ENCODE measurements around the gene C2. TPM values are rescaled to one million over a fixed set of nuclear protein-coding genes. Genes with fewer than 3 reads are reported as not detected.

The C2 gene
- total RNA-seq, 1 experiment from 2014 or later = 1.3 TPM

GRCh38 chr6:31961616-31962015 is 34.1 kb downstream of the C2 start (continued):
- TF ChIP-seq ZNF532 (CRISPR knock-in tag; IDR thresholded peaks at IDR 0.05; ENCODE audit: borderline replicate concordance) (no peak), SMAD3 (CRISPR knock-in tag; IDR thresholded peaks at IDR 0.05; ENCODE audit: borderline replicate concordance) (no peak), ZSCAN18 (CRISPR knock-in tag; IDR thresholded peaks at IDR 0.05) (no peak), ZBTB43 (CRISPR knock-in tag; IDR thresholded peaks at IDR 0.05) (no peak), USF1 (CRISPR knock-in tag; IDR thresholded peaks at IDR 0.05) (no peak), MXD4 (CRISPR knock-in tag; IDR thresholded peaks at IDR 0.05; ENCODE audit: borderline replicate concordance) (no peak), TCF7 (CRISPR knock-in tag; IDR thresholded peaks at IDR 0.05; ENCODE audit: low read depth) (no peak), ZNF512 (CRISPR knock-in tag; IDR thresholded peaks at IDR 0.05; ENCODE audit: borderline replicate concordance) (no peak), CREM (CRISPR knock-in tag; IDR thresholded peaks at IDR 0.05) (no peak), ZMAT4 (CRISPR knock-in tag; IDR thresholded peaks at IDR 0.05) (no peak)

GRCh38 chr6:31963921-31964320 is 36.4 kb downstream of the C2 start:
- POLR2A ChIA-PET = no interaction called here
- peaks cover 5% of the 10 kb centered on the region for H3K4me1 Mint-ChIP-seq
- H3K27me3 Mint-ChIP-seq (ENCODE audit: low read depth) = no peaks in the 10 kb centered on the region
- ATAC-seq = no peak
- no peak for DNase-seq (ENCODE audit: low spot score)
- H3K27ac Mint-ChIP-seq = no peak overlapping the region
- peaks cover 62% of the 10 kb centered on the region for H3K36me3 Mint-ChIP-seq
- CTCF ChIA-PET = interaction anchor here (1.6 kb wide), 1 partner anchor 12 kb away, joined by 5 read pairs; no protein-coding TSS in a partner anchor
- no peak overlapping the region for H3K4me3 Mint-ChIP-seq
- no peaks in the 10 kb centered on the region for H3K9me3 Mint-ChIP-seq
- TF ChIP-seq FOXP4 (CRISPR knock-in tag; IDR thresholded peaks at IDR 0.05) = no peak
- TF ChIP-seq ARID4B (CRISPR knock-in tag; IDR thresholded peaks at IDR 0.05; ENCODE audit: borderline replicate concordance) = no peak
- TF ChIP-seq ZNF671 (CRISPR knock-in tag; IDR thresholded peaks at IDR 0.05) = no peak
- TF ChIP-seq CBFB (CRISPR knock-in tag; IDR thresholded peaks at IDR 0.05; ENCODE audit: low read depth) = no peak
- TF ChIP-seq PRRX2 (CRISPR knock-in tag; IDR thresholded peaks at IDR 0.05) = no peak
- TF ChIP-seq USF2 (CRISPR knock-in tag; IDR thresholded peaks at IDR 0.05) = no peak
